Endodermal cell (in vitro differentiated cells): ENCODE data around the gene MATN3. TPM values are rescaled to one million over a fixed set of nuclear protein-coding genes. Genes with fewer than 3 reads are reported as not detected.

Experiments used
- DNase-seq: peaks from one replicate; pipeline ENCODE4 v3.0.0-alpha.2; 2017
- H3K27ac ChIP-seq: 2 replicates; pipeline ENCODE4 v1.5.1; 2013; ENCODE audit warnings: mild to moderate bottlenecking, low read depth, low read length, moderate library complexity
- H3K27me3 ChIP-seq: 2 replicates; pipeline ENCODE4 v1.6.1; 2013; ENCODE audit warnings: mild to moderate bottlenecking, low read length, moderate library complexity; ENCODE audit not compliant: insufficient read depth, control insufficient read depth, poor library complexity, severe bottlenecking
- H3K36me3 ChIP-seq: 2 replicates; pipeline ENCODE4 v1.7.0; 2013; ENCODE audit warnings: mild to moderate bottlenecking, low read length, moderate library complexity; ENCODE audit not compliant: control insufficient read depth, insufficient read depth
- H3K4me1 ChIP-seq: one replicate; pipeline ENCODE4 v1.7.0; 2013; ENCODE audit warnings: low read length; ENCODE audit not compliant: control insufficient read depth, insufficient read depth
- H3K4me3 ChIP-seq: 2 replicates; pipeline ENCODE4 v1.5.1; 2013; ENCODE audit warnings: mild to moderate bottlenecking, low read length, moderate library complexity
- H3K9ac ChIP-seq: 2 replicates; pipeline ENCODE4 v1.6.1; 2013; ENCODE audit warnings: mild to moderate bottlenecking, low read length, moderate library complexity; ENCODE audit not compliant: poor library complexity, severe bottlenecking; ENCODE audit errors: extremely low read depth
- H3K9me3 ChIP-seq: 2 replicates; pipeline ENCODE4 v1.6.1; 2013; ENCODE audit warnings: mild to moderate bottlenecking, low read length, moderate library complexity; ENCODE audit not compliant: control insufficient read depth
- H3K27ac Mint-ChIP-seq: 2 replicates; pipeline ENCODE4 v1.8.0; 2020; ENCODE audit warnings: mixed read lengths
- H3K27me3 Mint-ChIP-seq: 2 replicates; pipeline ENCODE4 v1.8.0; 2021; ENCODE audit warnings: mild to moderate bottlenecking, mixed read lengths; ENCODE audit not compliant: insufficient read depth
- H3K36me3 Mint-ChIP-seq: 2 replicates; pipeline ENCODE4 v1.8.0; 2020; ENCODE audit warnings: low read depth, mixed read lengths
- H3K4me1 Mint-ChIP-seq: 2 replicates; pipeline ENCODE4 v1.8.0; 2020; ENCODE audit warnings: mixed read lengths
- H3K4me3 Mint-ChIP-seq: 2 replicates; pipeline ENCODE4 v1.8.0; 2020; ENCODE audit warnings: mild to moderate bottlenecking, moderate library complexity, mixed read lengths
- H3K9me3 Mint-ChIP-seq: 2 replicates; pipeline ENCODE4 v1.8.0; 2020; ENCODE audit warnings: mild to moderate bottlenecking, mixed read lengths
- WGBS, 2 experiments: methylation state at CpG; one replicate each; pipeline versions ENCODE4 v1.1.5 to v1.1.7; 2013; ENCODE audit warnings: missing lambda C conversion rate in 2 of 2, mixed read lengths in 1 of 2; ENCODE audit not compliant: insufficient coverage in 1 of 2, insufficient read length in 1 of 2; 5-methylcytosine and 5-hydroxymethylcytosine counted together
- total RNA-seq, 2 donors: library from RNA; stranded (reverse); fragmentation: NEBNext Ultra II Directional in 1 of 2; extraction: Animal tissue kit (Norgen Biotek cat#: 25700) in 1 of 2; gene quantifications; 2 replicates in 1 of 2; 3 replicates in 1 of 2; pipeline ENCODE4 v1.2.1, GENCODE V29; 2021
- TF ChIP-seq, protein P1 (sequence below): fragments of 200-600 bp; sonication (generic); conservative IDR thresholded peaks from 2 replicates; pipeline ENCODE4 v1.5.0; 2021; ENCODE audit warnings: antibody characterized with exemption, mild to moderate bottlenecking

MATN3 gene
- total RNA-seq, 2 donors from 2014 or later = 38.5 to 44.7 TPM

DNA sequence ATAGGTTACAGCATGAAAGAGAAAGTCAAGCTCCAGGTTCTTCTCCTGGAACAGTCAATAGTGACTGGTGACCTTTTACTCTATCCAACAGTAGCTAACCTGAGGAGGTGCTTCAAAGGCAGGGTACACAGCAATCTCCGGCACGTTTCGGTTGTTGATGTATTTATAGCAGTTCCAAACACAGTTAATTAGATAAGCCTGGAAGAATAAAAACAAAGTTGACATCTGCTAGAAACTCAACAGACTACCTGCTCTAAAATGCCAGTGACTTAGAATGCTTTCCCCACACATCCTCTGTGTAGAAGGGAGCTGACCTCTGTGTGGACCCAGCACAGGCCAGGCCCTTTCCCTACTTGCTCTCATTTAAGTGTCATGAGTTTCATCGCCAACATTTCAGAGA lies 21.8 kb upstream of the MATN3 start:
- Mint-ChIP-seq H3K4me3 (no peak overlapping the region), H3K9me3 (no peaks in the 10 kb centered on the region), H3K27ac (peak overlapping the region; percentile 18), H3K36me3 (peaks cover 86% of the 10 kb centered on the region), H3K4me1 (peaks cover 28% of the 10 kb centered on the region), H3K27me3 (no peaks in the 10 kb centered on the region)
- no peak overlapping the region for H3K27ac ChIP-seq
- DNase-seq = no peak
- peaks cover 100% of the 10 kb centered on the region for H3K36me3 ChIP-seq
- no peak overlapping the region for H3K9ac ChIP-seq
- H3K4me3 ChIP-seq = no peak overlapping the region
- H3K27me3 ChIP-seq = no peaks in the 10 kb centered on the region
- TF ChIP-seq, protein P1, sequence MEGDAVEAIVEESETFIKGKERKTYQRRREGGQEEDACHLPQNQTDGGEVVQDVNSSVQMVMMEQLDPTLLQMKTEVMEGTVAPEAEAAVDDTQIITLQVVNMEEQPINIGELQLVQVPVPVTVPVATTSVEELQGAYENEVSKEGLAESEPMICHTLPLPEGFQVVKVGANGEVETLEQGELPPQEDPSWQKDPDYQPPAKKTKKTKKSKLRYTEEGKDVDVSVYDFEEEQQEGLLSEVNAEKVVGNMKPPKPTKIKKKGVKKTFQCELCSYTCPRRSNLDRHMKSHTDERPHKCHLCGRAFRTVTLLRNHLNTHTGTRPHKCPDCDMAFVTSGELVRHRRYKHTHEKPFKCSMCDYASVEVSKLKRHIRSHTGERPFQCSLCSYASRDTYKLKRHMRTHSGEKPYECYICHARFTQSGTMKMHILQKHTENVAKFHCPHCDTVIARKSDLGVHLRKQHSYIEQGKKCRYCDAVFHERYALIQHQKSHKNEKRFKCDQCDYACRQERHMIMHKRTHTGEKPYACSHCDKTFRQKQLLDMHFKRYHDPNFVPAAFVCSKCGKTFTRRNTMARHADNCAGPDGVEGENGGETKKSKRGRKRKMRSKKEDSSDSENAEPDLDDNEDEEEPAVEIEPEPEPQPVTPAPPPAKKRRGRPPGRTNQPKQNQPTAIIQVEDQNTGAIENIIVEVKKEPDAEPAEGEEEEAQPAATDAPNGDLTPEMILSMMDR = no peak
- WGBS, 2 experiments = 95 to 100% methylated on average over 1 to 4 of the region's 4 CpGs
- H3K9me3 ChIP-seq = peaks cover 9% of the 10 kb centered on the region
- peaks cover 13% of the 10 kb centered on the region for H3K4me1 ChIP-seq

DNA sequence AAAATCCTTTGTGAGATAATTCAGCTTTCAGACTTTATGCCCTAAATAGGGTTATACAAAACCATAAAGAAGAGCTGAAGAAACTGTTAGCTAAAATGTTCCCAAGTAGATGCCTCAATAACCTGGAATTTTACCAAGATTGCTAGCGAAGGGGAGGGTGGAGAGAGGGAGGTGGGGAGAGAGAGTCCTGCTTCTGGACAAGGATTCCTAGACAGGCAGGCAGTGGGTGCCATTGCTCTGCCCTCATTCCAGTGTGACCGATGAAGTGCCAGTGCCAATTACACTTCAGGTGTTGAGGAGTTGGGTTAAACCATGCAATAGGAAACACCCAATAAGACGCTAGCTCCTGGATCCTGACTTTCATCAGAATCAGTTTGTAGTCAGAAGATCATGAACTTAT lies 20.9 kb upstream of the MATN3 start:
- no peak for DNase-seq
- no peaks in the 10 kb centered on the region for H3K9me3 Mint-ChIP-seq
- H3K36me3 Mint-ChIP-seq = peaks cover 87% of the 10 kb centered on the region
- no peak overlapping the region for H3K4me3 ChIP-seq
- H3K27me3 ChIP-seq = no peaks in the 10 kb centered on the region
- TF ChIP-seq, protein P1 = no peak
- H3K9me3 ChIP-seq = peaks cover 9% of the 10 kb centered on the region
- H3K4me1 Mint-ChIP-seq = peaks cover 24% of the 10 kb centered on the region
- no peak overlapping the region for H3K9ac ChIP-seq
- WGBS, 2 experiments = 97% methylated on average over 3 of the region's 3 CpGs
- H3K36me3 ChIP-seq = peaks cover 100% of the 10 kb centered on the region
- H3K27ac Mint-ChIP-seq = no peak overlapping the region
- H3K27ac ChIP-seq = no peak overlapping the region
- no peaks in the 10 kb centered on the region for H3K27me3 Mint-ChIP-seq
- no peak overlapping the region for H3K4me3 Mint-ChIP-seq
- peaks cover 13% of the 10 kb centered on the region for H3K4me1 ChIP-seq

DNA sequence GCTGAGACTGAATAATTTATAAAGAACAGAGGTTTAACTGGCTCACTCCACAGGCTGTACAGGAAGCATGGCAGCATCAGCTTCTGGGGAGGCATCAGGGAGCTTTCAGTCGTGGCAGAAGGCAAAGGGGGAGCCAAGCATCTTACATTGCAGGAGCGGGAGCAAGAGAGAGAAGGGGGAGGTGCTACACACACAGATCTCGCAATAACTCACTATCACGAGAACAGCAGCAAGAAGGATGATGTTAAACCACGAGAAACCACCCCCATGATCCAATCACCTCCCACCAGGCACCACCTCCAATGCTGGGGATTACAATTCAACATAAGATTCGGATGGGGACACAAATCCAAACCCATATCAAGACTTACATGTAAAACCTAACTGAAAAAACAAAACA lies 17.8 kb upstream of the MATN3 start:
- no peaks in the 10 kb centered on the region for H3K27me3 Mint-ChIP-seq
- 87 to 88% methylated on average over 5 to 6 of the region's 6 CpGs for WGBS, 2 experiments
- no peak overlapping the region for H3K27ac Mint-ChIP-seq
- Histone ChIP-seq H3K27me3 (no peaks in the 10 kb centered on the region), H3K36me3 (peaks cover 85% of the 10 kb centered on the region), H3K27ac (no peak overlapping the region), H3K4me3 (no peak overlapping the region), H3K4me1 (no peaks in the 10 kb centered on the region), H3K9me3 (peaks cover 9% of the 10 kb centered on the region), H3K9ac (no peak overlapping the region)
- H3K4me1 Mint-ChIP-seq = peaks cover 2% of the 10 kb centered on the region
- H3K4me3 Mint-ChIP-seq = no peak overlapping the region
- TF ChIP-seq, protein P1 = no peak
- H3K36me3 Mint-ChIP-seq = peaks cover 78% of the 10 kb centered on the region
- H3K9me3 Mint-ChIP-seq = peaks cover 1% of the 10 kb centered on the region
- DNase-seq = no peak
